AG10803 (cell line): ENCODE data around the gene MELK.
A peak's percentile ranks its signal among the peaks of the same experiment; 100 is the strongest.
"Not testable (repeated sequence)": the region's sequence is repeated elsewhere in the genome, so short reads cannot be mapped to it uniquely, and the experiment has no call there.

Source experiments
- DNase-seq: peaks from one replicate; pipeline ENCODE4 v3.0.0; 2010; ENCODE audit warnings: low read depth
- H3K4me3 ChIP-seq: 2 replicates; pipeline ENCODE4 v1.5.1; 2011; ENCODE audit warnings: mild to moderate bottlenecking, low read length, control low read depth
- TF ChIP-seq, protein P1 (sequence below): conservative IDR thresholded peaks from 2 replicates; pipeline ENCODE4 v1.5.1; 2011; ENCODE audit warnings: mild to moderate bottlenecking, low read length, control low read depth, inconsistent platforms

Gene MELK

DNA sequence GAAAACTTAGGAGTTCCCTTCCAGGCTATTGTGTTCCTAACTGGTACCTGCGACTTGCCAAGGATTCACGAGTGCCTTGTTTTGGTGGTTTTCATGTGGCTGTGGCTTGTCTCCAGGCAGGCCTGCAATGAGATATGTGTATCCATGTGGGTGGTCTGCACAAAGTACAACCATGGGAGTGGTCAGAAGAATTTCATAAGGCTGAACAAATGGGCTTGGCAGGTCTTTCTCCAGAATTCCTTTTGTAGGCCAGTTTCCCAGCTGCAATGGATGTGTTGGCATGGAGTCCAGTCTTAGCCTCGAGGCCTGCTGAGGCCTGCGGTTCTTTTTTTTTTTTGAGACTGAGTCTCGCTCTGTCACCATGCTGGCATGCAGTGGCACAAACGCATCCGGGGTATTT is 28.8 kb upstream of the MELK start:
- no peak overlapping the region for H3K4me3 ChIP-seq
- TF ChIP-seq, protein P1, sequence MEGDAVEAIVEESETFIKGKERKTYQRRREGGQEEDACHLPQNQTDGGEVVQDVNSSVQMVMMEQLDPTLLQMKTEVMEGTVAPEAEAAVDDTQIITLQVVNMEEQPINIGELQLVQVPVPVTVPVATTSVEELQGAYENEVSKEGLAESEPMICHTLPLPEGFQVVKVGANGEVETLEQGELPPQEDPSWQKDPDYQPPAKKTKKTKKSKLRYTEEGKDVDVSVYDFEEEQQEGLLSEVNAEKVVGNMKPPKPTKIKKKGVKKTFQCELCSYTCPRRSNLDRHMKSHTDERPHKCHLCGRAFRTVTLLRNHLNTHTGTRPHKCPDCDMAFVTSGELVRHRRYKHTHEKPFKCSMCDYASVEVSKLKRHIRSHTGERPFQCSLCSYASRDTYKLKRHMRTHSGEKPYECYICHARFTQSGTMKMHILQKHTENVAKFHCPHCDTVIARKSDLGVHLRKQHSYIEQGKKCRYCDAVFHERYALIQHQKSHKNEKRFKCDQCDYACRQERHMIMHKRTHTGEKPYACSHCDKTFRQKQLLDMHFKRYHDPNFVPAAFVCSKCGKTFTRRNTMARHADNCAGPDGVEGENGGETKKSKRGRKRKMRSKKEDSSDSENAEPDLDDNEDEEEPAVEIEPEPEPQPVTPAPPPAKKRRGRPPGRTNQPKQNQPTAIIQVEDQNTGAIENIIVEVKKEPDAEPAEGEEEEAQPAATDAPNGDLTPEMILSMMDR: no peak
- peak; percentile 95 for DNase-seq

DNA sequence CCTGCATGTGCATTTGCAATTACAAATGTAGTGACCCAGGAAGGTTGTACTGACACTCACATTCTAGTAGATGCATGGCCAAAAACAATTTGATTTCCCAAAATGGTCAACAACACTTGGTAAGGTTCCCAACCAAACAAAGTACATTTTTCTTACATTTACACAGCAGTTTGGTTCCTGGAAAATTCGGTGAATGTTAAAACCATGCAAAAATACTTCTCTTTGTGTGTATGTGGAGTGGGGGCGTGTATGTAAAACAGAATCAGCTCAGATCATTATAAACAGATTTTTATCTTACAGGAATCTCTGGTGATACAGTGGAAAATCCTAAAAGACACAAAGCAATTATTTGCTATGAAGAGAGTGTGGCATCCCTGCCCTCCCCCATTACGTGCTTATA is 25.1 kb upstream of the MELK start:
- TF ChIP-seq, protein P1: no peak
- peak; percentile 13 for DNase-seq
- H3K4me3 ChIP-seq: no peak overlapping the region

DNA sequence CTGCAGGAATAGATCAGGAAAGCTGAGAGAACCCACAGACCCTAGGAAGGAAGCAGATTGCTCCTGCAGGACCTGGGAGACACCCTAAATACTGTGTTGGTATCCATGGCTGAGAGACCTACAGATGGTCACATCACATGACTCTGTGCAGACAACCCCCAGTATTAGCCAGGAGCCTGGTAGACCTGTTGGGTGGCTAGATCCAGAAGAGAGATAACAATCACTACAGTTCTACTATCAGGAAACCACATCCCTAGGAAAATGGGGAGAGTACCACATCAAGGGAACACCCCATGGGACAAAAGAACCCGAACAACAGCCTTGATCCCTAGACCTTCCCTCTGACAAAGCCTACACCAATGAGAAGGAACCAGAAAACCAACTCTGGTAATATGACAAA is 24.2 kb upstream of the MELK start:
- no peak for DNase-seq
- TF ChIP-seq, protein P1: no peak
- no peak overlapping the region for H3K4me3 ChIP-seq

DNA sequence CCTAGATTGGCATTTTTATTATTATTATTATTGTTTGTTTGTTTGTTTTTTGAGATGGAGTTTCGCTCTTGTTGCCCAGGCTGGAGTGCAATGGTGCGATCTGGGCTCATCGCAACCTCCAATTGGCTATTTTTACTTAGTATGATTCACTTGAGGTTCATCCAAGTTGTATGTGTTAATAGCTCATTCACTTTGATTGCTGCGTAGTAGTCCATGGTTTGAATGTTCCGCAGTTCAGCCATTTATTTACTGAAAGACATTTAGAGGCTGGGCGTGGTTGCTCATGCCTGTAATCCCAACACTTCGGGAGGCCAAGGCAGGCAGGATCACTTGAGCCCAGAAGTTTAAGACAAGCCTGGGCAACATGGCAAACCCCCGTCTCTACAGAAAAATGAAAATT is 22.6 kb upstream of the MELK start:
- no peak for DNase-seq
- no peak overlapping the region for H3K4me3 ChIP-seq
- TF ChIP-seq, protein P1: no peak

DNA sequence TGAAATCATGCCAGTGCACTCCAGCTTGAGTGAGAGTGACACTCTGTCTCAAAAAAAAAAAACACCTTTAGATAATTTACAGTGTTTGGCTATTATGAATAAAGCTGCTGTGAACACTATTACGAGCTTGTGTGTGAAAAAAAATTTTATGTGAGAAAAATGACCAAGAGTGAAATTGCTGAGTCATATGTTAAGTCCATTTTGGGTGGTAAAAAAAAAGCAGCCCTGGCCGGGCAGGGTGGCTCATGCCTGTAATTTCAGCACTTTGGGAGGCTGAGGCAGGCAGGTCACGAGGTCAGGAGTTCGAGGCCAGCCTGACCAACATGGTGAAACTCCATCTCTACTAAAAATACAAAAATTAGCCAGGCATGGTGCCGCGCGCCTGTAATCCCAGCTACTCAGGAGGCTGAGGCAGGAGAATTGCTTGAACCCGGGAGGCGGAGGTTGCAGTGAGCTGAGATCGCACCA is 22.0 kb upstream of the MELK start:
- H3K4me3 ChIP-seq: not testable (repeated sequence)
- peak; percentile 47 for DNase-seq

DNA sequence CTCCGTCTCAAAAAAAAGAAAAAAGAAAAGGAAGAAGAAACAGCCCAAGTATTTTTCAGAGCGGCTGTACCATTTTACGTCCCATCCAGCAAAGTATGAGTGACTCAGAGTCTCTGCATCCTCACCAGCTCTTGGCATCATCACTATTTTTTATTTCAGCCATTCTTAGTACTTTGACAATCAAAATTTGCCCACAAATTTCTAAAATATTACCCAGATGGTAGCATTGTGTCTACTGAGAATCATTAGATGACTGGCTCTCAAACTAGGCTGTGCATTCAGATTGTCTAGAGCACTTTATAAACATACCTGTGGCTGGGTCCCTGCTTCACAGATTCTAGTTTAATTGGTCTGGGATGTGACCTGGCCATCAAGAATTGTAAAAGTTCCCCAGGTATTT is 21.6 kb upstream of the MELK start:
- peak; percentile 89 for DNase-seq
- no peak overlapping the region for H3K4me3 ChIP-seq
- TF ChIP-seq, protein P1: no peak

DNA sequence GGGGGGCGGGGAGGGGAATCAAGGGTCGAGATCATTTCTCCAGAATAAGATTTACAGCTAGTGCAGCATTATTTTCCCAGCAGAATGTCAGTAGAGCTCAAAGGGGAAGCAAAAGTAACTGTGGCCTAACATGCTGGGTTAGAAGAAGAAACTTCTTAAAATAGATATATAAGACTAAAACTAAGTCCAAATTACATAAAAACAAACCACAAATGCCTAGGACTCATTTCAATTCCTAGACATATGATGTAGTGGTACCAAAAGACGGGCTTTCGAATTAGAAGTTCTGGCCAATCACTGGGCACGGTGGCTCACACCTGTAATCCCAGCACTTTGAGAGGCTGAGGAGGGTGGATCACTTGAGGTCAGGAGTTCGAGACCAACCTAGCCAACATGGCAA is 20.8 kb upstream of the MELK start:
- TF ChIP-seq, protein P1: no peak
- H3K4me3 ChIP-seq: no peak overlapping the region
- no peak for DNase-seq

DNA sequence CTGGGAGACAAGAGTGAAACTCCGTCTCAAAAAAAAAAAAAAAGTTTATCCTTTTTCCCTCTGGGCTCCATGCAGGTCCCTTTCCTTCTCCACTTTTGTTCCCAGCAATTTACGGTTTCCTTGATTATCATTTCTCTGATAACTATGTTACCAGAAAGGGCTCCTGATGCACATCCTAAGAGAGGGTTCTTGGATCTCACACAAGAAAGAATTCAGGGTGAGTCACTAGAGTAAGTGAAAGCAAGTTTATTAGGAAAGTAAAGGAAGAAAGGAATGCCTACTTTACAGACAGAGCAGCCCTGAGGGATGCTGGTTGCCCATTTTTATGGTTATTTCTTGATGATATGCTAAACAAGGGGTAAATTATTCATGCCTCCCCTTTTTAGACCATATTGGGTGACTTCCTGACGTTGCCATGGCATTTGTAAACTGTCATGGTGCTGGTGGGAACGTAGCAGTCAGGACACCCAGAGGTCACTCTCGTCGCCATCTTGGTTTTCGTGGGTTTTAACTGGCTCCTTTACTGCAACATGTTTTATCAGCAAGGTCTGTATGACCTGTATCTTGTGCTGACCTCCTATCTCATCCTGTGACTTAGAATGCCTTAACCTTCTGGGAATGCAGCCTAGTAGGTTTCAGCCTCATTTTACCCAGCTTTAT is 13.5 kb upstream of the MELK start:
- no peak overlapping the region for H3K4me3 ChIP-seq
- DNase-seq: peak; percentile 57
- TF ChIP-seq, protein P1: no peak
